Bronchial epithelial cell (primary cell): ENCODE measurements around the gene MPC2. TPM values are rescaled to one million over a fixed set of nuclear protein-coding genes. Genes with fewer than 3 reads are reported as not detected.

ENCODE experiments used
- DNase-seq: peaks from one replicate; pipeline ENCODE4 v3.0.0-alpha.2; 2010; ENCODE audit warnings: low read depth
- FAIRE-seq: peaks from 2 replicates; lab custom pipeline; 2011; peaks lifted over from hg19 to GRCh38; lab: Jason Lieb, UNC
- H3K27me3 ChIP-seq: 2 replicates; pipeline ENCODE4 v1.5.1; 2011; ENCODE audit warnings: low read length; ENCODE audit not compliant: control insufficient read depth, insufficient read depth
- H3K36me3 ChIP-seq: 2 replicates; pipeline ENCODE4 v1.5.1; 2011; ENCODE audit warnings: low read length; ENCODE audit not compliant: control insufficient read depth, insufficient read depth
- H3K4me3 ChIP-seq: 2 replicates; pipeline ENCODE4 v1.5.1; 2011; ENCODE audit warnings: mild to moderate bottlenecking, low read depth, low read length, control low read depth
- CTCF ChIP-seq: IDR thresholded peaks from 2 replicates; pipeline ENCODE4 v1.5.1; 2011; ENCODE audit warnings: mild to moderate bottlenecking, moderate library complexity, low read length, control low read depth, inconsistent platforms; ENCODE audit not compliant: insufficient read depth, severe bottlenecking
- total RNA-seq: library from RNA; depleted of rRNA; stranded (reverse); fragments of >200 nt; gene quantifications from 2 replicates; pipeline ENCODE4 v1.2.1, GENCODE V29; 2014

The MPC2 gene
- total RNA-seq, 1 donor from 2014 or later: 10.8 TPM

GRCh38 chr1:167909691-167910180 lies 27.1 kb downstream of the MPC2 start:
- TF ChIP-seq CTCF: no peak
- peak; percentile 29 for DNase-seq
- Histone ChIP-seq H3K27me3 (no peaks in the 10 kb centered on the region), H3K4me3 (no peak overlapping the region), H3K36me3 (no peaks in the 10 kb centered on the region)
- FAIRE-seq: no peak

GRCh38 chr1:167905671-167906070 lies 31.2 kb downstream of the MPC2 start:
- no peaks in the 10 kb centered on the region for H3K36me3 ChIP-seq
- no peaks in the 10 kb centered on the region for H3K27me3 ChIP-seq
- H3K4me3 ChIP-seq: no peak overlapping the region
- TF ChIP-seq CTCF: no peak
- FAIRE-seq: no peak
- DNase-seq: no peak

- no peak for TF ChIP-seq CTCF
- H3K27me3 ChIP-seq: no peaks in the 10 kb centered on the region
- DNase-seq (no peak), FAIRE-seq (no peak)
- H3K36me3 ChIP-seq: no peaks in the 10 kb centered on the region
- H3K4me3 ChIP-seq: no peak overlapping the region
Observed at GRCh38 chr1:167905182-167905581, 31.7 kb downstream of the MPC2 start.

GRCh38 chr1:167904652-167905130 lies 32.2 kb downstream of the MPC2 start:
- no peaks in the 10 kb centered on the region for H3K36me3 ChIP-seq
- H3K27me3 ChIP-seq: no peaks in the 10 kb centered on the region
- FAIRE-seq (no peak), DNase-seq (peak; percentile 73)
- H3K4me3 ChIP-seq: no peak overlapping the region
- no peak for TF ChIP-seq CTCF

- Histone ChIP-seq H3K27me3 (no peaks in the 10 kb centered on the region), H3K4me3 (no peak overlapping the region), H3K36me3 (no peaks in the 10 kb centered on the region)
- DNase-seq (no peak), FAIRE-seq (no peak)
- TF ChIP-seq CTCF: no peak
Observed at GRCh38 chr1:167900907-167901306, 36.0 kb downstream of the MPC2 start.

- Histone ChIP-seq H3K36me3 (no peaks in the 10 kb centered on the region), H3K27me3 (no peaks in the 10 kb centered on the region), H3K4me3 (no peak overlapping the region)
- FAIRE-seq (no peak), DNase-seq (no peak)
- TF ChIP-seq CTCF: no peak
Observed at GRCh38 chr1:167899253-167899681, 37.6 kb downstream of the MPC2 start.
